AG04450 (cell line): ENCODE results near the gene MAGI2. TPM values are rescaled to one million over a fixed set of nuclear protein-coding genes. Genes with fewer than 3 reads are reported as not detected.

ENCODE experiments used
- CTCF ChIA-PET: fragments of 300-600, 350-600 bp; formaldehyde crosslinking; extraction: SDS; loops from one replicate; lab custom pipeline; 2022; ENCODE audit warnings: antibody characterized with exemption, inconsistent platforms; lab: Charles Lee
- POLR2A ChIA-PET: fragments of 350-600 bp; formaldehyde crosslinking; extraction: SDS; loops from one replicate; lab custom pipeline; 2021; ENCODE audit warnings: antibody characterized with exemption, inconsistent platforms; lab: Yijun Ruan, JAX
- DNase-seq: peaks from one replicate; pipeline ENCODE4 v3.0.0-alpha.2; 2011; ENCODE audit warnings: low read depth, low spot score
- H3K27ac ChIP-seq: one replicate; pipeline ENCODE4 v1.5.1; 2012; ENCODE audit warnings: low read depth, low read length, control low read depth
- H3K27me3 ChIP-seq: one replicate; pipeline ENCODE4 v1.6.0; 2012; ENCODE audit warnings: low read length; ENCODE audit not compliant: control insufficient read depth, insufficient read depth
- H3K4me3 ChIP-seq: 2 replicates; pipeline ENCODE4 v1.5.1; 2011; ENCODE audit warnings: mild to moderate bottlenecking, low read depth, low read length, control low read depth
- H3K9me3 ChIP-seq: 2 replicates; pipeline ENCODE4 v1.5.1; 2012; ENCODE audit warnings: low read length; ENCODE audit not compliant: control insufficient read depth, insufficient read depth
- polyA minus RNA-seq: library from RNA; depleted of rRNA, polyadenylated mRNA; stranded (reverse); fragments of >200 nt; gene quantifications from 2 replicates; pipeline ENCODE4 v1.2.3, GENCODE V29; 2011; rRNA and poly(A)+ RNA removed
- polyA plus RNA-seq: library from polyadenylated mRNA; depleted of rRNA; stranded (reverse); fragments of >200 nt; gene quantifications from 2 replicates; pipeline ENCODE4 v1.2.3, GENCODE V29; 2011; rRNA removed
- TF ChIP-seq, protein P1 (sequence below): IDR thresholded peaks from 2 replicates; pipeline ENCODE4 v1.5.1; 2011; ENCODE audit warnings: low read depth, low read length, control low read depth, inconsistent platforms

The MAGI2 gene
- polyA plus RNA-seq (2.3 and 3.1 TPM in 2 replicates), polyA minus RNA-seq (25.8 and 34.4 TPM in 2 replicates)

DNA sequence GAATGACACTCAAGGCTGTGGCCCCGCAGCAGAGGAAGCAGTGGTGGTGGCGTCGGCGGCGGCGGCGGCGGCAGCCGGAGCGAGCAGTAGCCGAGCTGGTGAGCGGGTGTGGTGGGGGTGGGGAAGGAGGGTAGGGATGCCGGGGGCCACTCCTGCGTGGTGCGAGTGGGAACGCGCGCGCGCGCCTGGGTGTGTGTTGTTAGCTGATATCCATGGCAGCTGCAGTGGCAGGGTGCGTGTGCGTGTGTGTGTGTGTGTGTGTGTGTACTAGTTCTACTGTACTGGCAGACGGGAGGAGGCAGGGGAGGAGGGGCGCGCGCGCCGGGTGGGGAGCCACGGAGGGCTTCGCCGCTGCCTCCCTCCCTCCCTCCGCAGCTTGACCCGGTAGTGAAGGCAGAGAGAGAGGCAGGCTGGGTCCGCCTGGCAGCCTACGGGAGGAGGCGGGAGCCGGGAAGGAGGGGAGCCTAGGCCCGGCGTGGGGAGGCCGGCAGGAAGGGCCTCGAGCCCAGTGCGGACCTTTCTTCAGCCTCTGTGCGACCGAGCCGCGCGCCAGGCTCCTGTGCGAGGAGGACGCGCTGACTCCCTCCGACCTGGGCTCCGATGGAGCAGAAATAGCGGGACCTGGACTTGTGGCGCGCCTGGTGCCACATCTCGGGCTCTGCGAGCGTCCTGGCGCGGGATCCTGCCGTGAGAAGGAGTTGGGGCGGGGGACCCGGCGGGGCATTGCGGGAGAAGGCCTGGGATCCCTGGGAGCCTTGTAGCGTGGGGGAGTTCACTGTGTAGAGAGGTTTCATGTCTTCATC is at the start of gene MAGI2:
MAGI2 (minus strand) TSS at position 110 of the 803 bp plus-strand sequence. CDS start 347 bp downstream, outside the sequence.
- H3K27me3 ChIP-seq = no peaks in the 10 kb centered on the region
- peak; percentile 66 for DNase-seq
- ChIA-PET CTCF (interaction anchor here (0.8 to 1.8 kb wide), 3 partner anchors 155 to 594 kb away, joined by 3 to 9 read pairs (median 4); no protein-coding TSS in a partner anchor), POLR2A (interaction anchor here (0.5 to 1.5 kb wide), 11 partner anchors 14 to 634 kb away, joined by 3 to 9 read pairs (median 3); no protein-coding TSS in a partner anchor)
- H3K4me3 ChIP-seq = peak within 1 kb of the TSS; percentile 80
- no peaks in the 10 kb centered on the region; the same call in 1 of the 2 replicates for H3K9me3 ChIP-seq
- peak within 1 kb of the TSS; percentile 97 for H3K27ac ChIP-seq
- TF ChIP-seq, protein P1, sequence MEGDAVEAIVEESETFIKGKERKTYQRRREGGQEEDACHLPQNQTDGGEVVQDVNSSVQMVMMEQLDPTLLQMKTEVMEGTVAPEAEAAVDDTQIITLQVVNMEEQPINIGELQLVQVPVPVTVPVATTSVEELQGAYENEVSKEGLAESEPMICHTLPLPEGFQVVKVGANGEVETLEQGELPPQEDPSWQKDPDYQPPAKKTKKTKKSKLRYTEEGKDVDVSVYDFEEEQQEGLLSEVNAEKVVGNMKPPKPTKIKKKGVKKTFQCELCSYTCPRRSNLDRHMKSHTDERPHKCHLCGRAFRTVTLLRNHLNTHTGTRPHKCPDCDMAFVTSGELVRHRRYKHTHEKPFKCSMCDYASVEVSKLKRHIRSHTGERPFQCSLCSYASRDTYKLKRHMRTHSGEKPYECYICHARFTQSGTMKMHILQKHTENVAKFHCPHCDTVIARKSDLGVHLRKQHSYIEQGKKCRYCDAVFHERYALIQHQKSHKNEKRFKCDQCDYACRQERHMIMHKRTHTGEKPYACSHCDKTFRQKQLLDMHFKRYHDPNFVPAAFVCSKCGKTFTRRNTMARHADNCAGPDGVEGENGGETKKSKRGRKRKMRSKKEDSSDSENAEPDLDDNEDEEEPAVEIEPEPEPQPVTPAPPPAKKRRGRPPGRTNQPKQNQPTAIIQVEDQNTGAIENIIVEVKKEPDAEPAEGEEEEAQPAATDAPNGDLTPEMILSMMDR = no peak

GRCh38 chr7:79502151-79502550 is 48.7 kb upstream of the MAGI2 start:
- no peaks in the 10 kb centered on the region; the same call in 1 of the 2 replicates for H3K9me3 ChIP-seq
- CTCF ChIA-PET = no interaction called here
- POLR2A ChIA-PET = no interaction called here
- no peak overlapping the region for H3K4me3 ChIP-seq
- no peak overlapping the region for H3K27ac ChIP-seq
- no peaks in the 10 kb centered on the region for H3K27me3 ChIP-seq
- TF ChIP-seq, protein P1 = no peak
- no peak for DNase-seq

DNA sequence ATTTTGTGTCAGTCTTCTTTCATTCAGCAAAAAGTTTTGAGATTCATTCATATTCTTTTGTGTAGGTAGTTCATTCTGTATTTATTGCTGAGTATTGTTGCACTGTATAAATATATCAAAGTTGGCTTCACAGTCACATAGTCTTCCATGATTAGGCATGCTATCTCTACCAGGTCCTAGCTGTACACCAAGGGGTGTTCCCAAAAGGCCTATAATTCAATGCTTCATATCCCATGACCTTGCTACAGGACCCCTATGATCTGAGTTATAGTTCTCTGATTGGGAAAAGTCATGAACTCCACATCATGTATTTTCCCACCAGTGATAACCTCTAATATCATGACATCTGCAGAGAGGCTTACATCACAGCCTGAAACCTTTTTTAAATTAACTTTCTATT is 47.3 kb upstream of the MAGI2 start:
- CTCF ChIA-PET = no interaction called here

GRCh38 chr7:79497728-79498127 is 44.3 kb upstream of the MAGI2 start:
- Histone ChIP-seq H3K27me3 (no peaks in the 10 kb centered on the region), H3K4me3 (no peak overlapping the region), H3K9me3 (no peaks in the 10 kb centered on the region; the same call in 1 of the 2 replicates), H3K27ac (no peak overlapping the region)
- ChIA-PET CTCF (no interaction called here), POLR2A (no interaction called here)
- DNase-seq = no peak
- TF ChIP-seq, protein P1 = no peak

More for the DNA sequence above, 47.3 kb upstream of the MAGI2 start:
- POLR2A ChIA-PET = no interaction called here
- TF ChIP-seq, protein P1 = no peak
- DNase-seq = no peak
- H3K27me3 ChIP-seq = no peaks in the 10 kb centered on the region
- H3K4me3 ChIP-seq = no peak overlapping the region
- no peaks in the 10 kb centered on the region; the same call in 1 of the 2 replicates for H3K9me3 ChIP-seq
- no peak overlapping the region for H3K27ac ChIP-seq
